GM23338 (cell line): ENCODE data around the gene DDX59. TPM values are rescaled to one million over a fixed set of nuclear protein-coding genes. Genes with fewer than 3 reads are reported as not detected.

Experiments used
- CREB1 ChIP-seq: fragments of 250-450 bp; sonication (Bioruptor Pico); IDR thresholded peaks from 2 replicates; pipeline ENCODE4 v1.5.0; 2020; ENCODE audit warnings: low read depth, mild to moderate bottlenecking, moderate library complexity
- ETS1 ChIP-seq: IDR thresholded peaks from 2 replicates; pipeline ENCODE4 v1.6.1; 2016; ENCODE audit warnings: antibody characterized with exemption
- EZH2 ChIP-seq: fragments of 200-600 bp; sonication (generic); IDR thresholded peaks from one replicate; pipeline ENCODE4 v1.8.0; 2017; ENCODE audit warnings: antibody characterized with exemption, mild to moderate bottlenecking, low read depth; ENCODE audit not compliant: unreplicated experiment
- EZH2phosphoT487 ChIP-seq: fragments of 200-600 bp; sonication (generic); IDR thresholded peaks from one replicate; pipeline ENCODE4 v1.8.1; 2018; ENCODE audit warnings: antibody characterized with exemption; ENCODE audit not compliant: unreplicated experiment
- JUNB ChIP-seq: IDR thresholded peaks from one replicate; pipeline ENCODE4 v1.6.1; 2016; ENCODE audit warnings: antibody characterized with exemption; ENCODE audit not compliant: unreplicated experiment
- NANOG ChIP-seq: IDR thresholded peaks from 2 replicates; pipeline ENCODE4 v1.6.1; 2016; ENCODE audit warnings: antibody characterized with exemption, borderline replicate concordance
- POLR2AphosphoS5 ChIP-seq: IDR thresholded peaks from 2 replicates; pipeline ENCODE4 v1.6.1; 2016; ENCODE audit warnings: antibody characterized with exemption, low read depth
- STAT1 ChIP-seq: IDR thresholded peaks from one replicate; pipeline ENCODE4 v1.6.1; 2016; ENCODE audit warnings: antibody characterized with exemption; ENCODE audit not compliant: unreplicated experiment
- ZNF331 ChIP-seq: fragments of 250-450 bp; sonication (Bioruptor Pico); IDR thresholded peaks from 2 replicates; pipeline ENCODE4 v1.5.0; 2020; ENCODE audit warnings: low read depth, mild to moderate bottlenecking, moderate library complexity
- ZNF462 ChIP-seq: fragments of 250-450 bp; sonication (Bioruptor Pico); IDR thresholded peaks from 2 replicates; pipeline ENCODE4 v1.5.0; 2020; ENCODE audit warnings: mild to moderate bottlenecking, moderate library complexity
- polyA plus RNA-seq: library from polyadenylated mRNA; unstranded; fragments of >200 nt; fragmentation: Nextera tagmentation; extraction: Ambion mirVana; gene quantifications from 2 replicates; pipeline ENCODE4 v1.2.1, GENCODE V29; 2016
- total RNA-seq: library from RNA; depleted of rRNA; stranded (reverse); fragments of >200 nt; shearing (Covaris generic); gene quantifications from 2 replicates; pipeline ENCODE4 v1.2.3, GENCODE V29; 2014

The DDX59 gene
- total and polyA plus RNA-seq, 2 experiments from 2014 or later: 14.7 to 15.7 TPM

- TF ChIP-seq ZNF462 (CRISPR knock-in tag) (no peak), STAT1 (no peak), POLR2AphosphoS5 (no peak), JUNB (no peak), ZNF331 (CRISPR knock-in tag) (no peak), ETS1 (no peak), CREB1 (CRISPR knock-in tag) (no peak), EZH2 (no peak), NANOG (no peak), EZH2phosphoT487 (no peak)
Observed at GRCh38 chr1:200706111-200706814, 36.6 kb upstream of the DDX59 start (continued).
